ENCODE measurements around the gene SLC25A12. TPM values are rescaled to one million over a fixed set of nuclear protein-coding genes. Genes with fewer than 3 reads are reported as not detected.

Gene SLC25A12
- total RNA-seq, 1 donor from 2014 or later = 134 TPM

GRCh38 chr2:171894612-171894947 is 536 bp upstream of the SLC25A12 start:
- DNase-seq = no peak

DNA sequence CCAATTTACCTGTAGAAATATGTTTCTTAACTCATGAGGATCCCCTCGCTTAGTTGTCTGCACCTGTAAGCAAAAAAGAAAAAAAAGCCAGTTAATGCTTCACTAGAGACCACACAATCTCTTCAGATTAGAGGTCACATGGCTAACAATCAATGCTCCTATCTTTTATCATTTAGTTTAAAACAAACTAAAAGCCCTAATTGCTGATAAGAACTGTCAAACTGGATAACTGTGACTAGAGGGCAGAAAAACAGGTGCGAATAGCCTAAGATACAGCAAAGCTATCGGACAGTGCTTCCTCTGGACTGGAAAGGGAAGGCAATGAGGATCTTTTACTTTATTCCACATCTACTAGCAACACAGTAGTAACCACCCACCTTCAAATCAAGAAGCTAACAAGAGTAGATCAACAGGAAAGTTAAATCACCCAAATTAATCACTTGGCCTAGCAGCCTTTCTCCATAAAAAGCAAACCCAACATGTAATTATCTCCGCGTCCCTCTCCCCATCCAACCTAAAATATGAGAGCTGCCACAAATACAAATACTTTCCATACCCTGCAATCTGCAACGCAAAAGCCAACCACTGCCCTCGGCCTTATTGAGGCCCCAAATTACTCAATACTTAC is 734 bp downstream of the SLC25A12 start:
- DNase-seq = no peak
- ATAC-seq = peak; percentile 44
- intact Hi-C loops (cut with micrococcal nuclease) = no loop called here

More at GRCh38 chr2:171894612-171894947, 536 bp upstream of the SLC25A12 start:
- intact Hi-C loops (cut with micrococcal nuclease) = no loop called here
- no peak for ATAC-seq

GRCh38 chr2:171889808-171890207 is 4.2 kb downstream of the SLC25A12 start:
- DNase-seq (no peak), ATAC-seq (no peak)
- intact Hi-C loops (cut with micrococcal nuclease) = no loop called here

GRCh38 chr2:171889333-171889732 is 4.7 kb downstream of the SLC25A12 start:
- intact Hi-C loops (cut with micrococcal nuclease) = no loop called here
- no peak for DNase-seq
- ATAC-seq = no peak

GRCh38 chr2:171883275-171883893 is 10.7 kb downstream of the SLC25A12 start:
- intact Hi-C loops (cut with micrococcal nuclease) = no loop called here
- no peak for DNase-seq
- no peak for ATAC-seq

- intact Hi-C loops (cut with micrococcal nuclease) = no loop called here
- ATAC-seq = no peak
- no peak for DNase-seq
These were observed 11.8 kb downstream of the SLC25A12 start for GRCh38 chr2:171882089-171882769.

- ATAC-seq (no peak), DNase-seq (no peak)
- intact Hi-C loops (cut with micrococcal nuclease) = no loop called here
These were observed 13.3 kb downstream of the SLC25A12 start for GRCh38 chr2:171880774-171881173.

DNA sequence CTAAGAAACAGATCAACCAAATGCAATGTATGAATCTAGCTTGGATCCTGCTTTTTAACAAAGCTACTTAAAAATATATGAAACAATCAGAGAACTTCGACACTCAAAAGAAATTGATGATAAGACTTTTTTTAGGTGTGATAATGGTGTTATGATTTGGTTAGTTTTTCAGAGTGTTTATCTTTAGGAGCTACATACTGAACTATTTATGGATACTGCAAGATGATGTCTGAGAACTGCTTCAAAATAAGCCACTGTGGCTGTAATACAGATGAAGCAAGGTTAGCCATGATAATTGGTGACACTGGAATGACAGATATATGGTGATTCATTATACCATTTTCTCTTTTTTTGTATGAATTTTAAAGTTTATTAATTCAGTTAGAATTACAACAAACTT is 14.2 kb downstream of the SLC25A12 start:
- intact Hi-C loops (cut with micrococcal nuclease) = no loop called here
- ATAC-seq (peak; percentile 36), DNase-seq (no peak)

DNA sequence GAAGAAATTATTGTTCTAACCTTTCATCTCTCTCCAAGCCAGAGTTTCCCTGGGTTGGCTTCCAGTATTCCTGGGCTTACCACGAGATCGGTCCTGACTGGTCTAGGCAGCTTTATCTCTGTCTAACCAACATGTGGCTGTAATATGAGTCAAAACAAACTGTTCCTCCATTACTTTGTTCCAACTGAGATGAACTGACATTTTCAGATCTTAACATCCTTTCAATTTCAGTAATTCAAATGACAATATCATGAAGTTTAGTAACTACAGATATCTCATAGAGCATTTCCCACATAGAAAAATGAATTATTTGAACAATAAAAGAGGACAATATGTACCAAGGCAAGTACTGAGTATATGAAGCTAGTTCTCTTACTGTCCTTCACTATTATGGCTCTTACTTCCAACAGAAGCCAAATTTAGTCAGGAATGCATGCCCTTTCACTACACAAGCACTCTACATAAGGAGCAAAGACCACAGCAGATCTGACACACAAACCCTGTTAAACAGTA is 15.5 kb downstream of the SLC25A12 start:
- no peak for DNase-seq
- ATAC-seq = peak; percentile 89
- intact Hi-C loops (cut with micrococcal nuclease) = no loop called here

DNA sequence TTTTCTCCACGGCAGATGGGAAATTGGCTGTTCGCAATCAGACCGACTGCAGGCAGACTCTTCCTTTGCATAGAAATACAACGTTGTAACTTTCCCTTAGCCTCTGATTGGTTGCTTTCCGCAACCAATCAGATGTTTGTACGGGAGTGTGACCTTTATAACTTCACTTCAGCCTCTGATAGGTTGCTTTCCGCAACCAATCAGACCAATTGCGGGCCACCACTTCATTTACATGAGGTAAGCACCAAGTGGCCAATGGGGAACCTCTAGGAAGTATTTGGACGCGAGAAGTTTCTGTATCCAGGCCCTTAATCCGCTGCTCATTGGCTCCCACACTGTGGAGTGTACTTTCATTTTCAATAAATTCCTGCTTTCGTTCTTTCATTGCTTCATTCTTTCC is 19.1 kb downstream of the SLC25A12 start:
- DNase-seq = no peak
- intact Hi-C loops (cut with micrococcal nuclease) = no loop called here
- no peak for ATAC-seq

GRCh38 chr2:171874517-171874916 is 19.5 kb downstream of the SLC25A12 start:
- ATAC-seq (no peak), DNase-seq (no peak)
- intact Hi-C loops (cut with micrococcal nuclease) = no loop called here

- intact Hi-C loops (cut with micrococcal nuclease) = no loop called here
- ATAC-seq (peak; percentile 95), DNase-seq (no peak)
These were observed 29.6 kb downstream of the SLC25A12 start for GRCh38 chr2:171864357-171864985.

GRCh38 chr2:171862501-171862900 is 31.5 kb downstream of the SLC25A12 start:
- intact Hi-C loops (cut with micrococcal nuclease) = no loop called here
- ATAC-seq (no peak), DNase-seq (no peak)

DNA sequence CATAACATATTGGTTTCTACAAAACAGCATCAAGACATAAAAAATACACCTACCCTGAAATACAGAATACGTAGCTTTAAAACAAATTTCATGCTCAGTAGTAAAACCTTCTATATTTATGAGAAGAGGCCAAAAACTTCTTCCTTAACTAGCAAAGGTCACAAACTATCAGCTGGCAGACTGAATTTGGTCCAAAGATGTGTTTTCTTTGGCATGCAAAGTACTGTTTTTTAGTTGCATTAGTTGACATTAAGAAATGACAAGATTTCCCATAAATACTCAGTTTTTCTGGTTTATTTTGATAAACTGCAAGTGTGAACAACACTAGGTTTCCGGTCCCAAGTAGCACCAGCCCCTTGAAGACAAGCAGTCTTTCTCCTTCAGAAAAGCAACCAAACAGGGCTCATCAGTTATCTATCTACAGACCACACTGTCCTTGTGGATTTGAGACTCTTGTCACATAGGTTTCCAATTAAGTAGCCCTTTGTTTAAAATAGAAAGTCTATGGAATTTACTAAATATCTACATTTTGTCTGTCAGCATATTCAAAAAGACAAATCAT is 35.6 kb downstream of the SLC25A12 start:
- intact Hi-C loops (cut with micrococcal nuclease) = no loop called here
- DNase-seq (no peak), ATAC-seq (peak; percentile 67)

DNA sequence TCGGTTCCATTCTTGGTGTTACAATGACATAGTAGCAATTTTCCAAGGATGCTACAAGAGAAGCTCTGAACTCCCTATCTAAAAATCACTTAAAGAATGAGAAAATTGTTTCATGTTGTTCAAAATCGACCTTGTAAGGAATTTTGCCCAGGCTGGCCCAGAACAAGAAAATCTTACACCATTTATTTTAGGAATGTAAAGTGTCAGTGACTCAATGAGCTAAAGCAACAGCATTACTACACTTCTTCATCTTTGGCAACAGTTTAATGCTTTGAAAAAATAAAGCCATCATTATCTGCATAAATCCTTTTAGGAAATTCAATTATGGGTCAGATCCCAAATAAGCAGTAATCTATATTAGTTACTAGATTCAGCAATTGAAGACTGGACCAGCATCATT is 38.6 kb downstream of the SLC25A12 start:
- no peak for ATAC-seq
- DNase-seq = no peak
- intact Hi-C loops (cut with micrococcal nuclease) = no loop called here

GRCh38 chr2:171852366-171852888 is 41.6 kb downstream of the SLC25A12 start:
- peak; percentile 36 for ATAC-seq
- intact Hi-C loops (cut with micrococcal nuclease) = no loop called here
- no peak for DNase-seq

GRCh38 chr2:171847627-171848026 is 46.4 kb downstream of the SLC25A12 start:
- ATAC-seq (no peak), DNase-seq (no peak)
- intact Hi-C loops (cut with micrococcal nuclease) = no loop called here

GRCh38 chr2:171846894-171847293 is 47.1 kb downstream of the SLC25A12 start:
- intact Hi-C loops (cut with micrococcal nuclease) = no loop called here
- ATAC-seq = no peak
- DNase-seq = no peak

- no peak for ATAC-seq
- intact Hi-C loops (cut with micrococcal nuclease) = no loop called here
- no peak for DNase-seq
These were observed 52.0 kb downstream of the SLC25A12 start for GRCh38 chr2:171841996-171842395.

DNA sequence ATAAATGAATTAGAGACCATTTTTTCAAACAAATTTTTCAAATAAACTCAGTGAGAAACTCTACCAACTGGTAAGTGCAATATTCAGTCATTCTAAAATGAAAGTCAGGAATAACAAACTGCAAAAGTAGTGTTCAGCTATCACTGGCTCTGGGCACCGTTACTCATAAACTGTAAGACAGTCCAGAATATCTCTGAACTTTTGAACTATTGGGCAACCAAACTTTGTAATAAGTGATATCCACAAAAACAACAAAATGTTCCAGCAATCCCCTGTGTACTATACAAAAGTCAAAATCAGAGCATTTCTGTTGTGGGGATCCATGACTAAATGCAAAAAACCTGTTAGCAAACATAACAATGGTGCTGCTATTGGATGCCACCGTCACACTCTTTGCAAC is 56.3 kb downstream of the SLC25A12 start:
- DNase-seq (no peak), ATAC-seq (peak; percentile 84)
- intact Hi-C loops (cut with micrococcal nuclease) = no loop called here

All from left ventricle myocardium superior (tissue), 1 donor.